ENCODE data around the gene ZNF559.
"Not testable (repeated sequence)": the region's sequence is repeated elsewhere in the genome, so short reads cannot be mapped to it uniquely, and the experiment has no call there.

Gene ZNF559

DNA sequence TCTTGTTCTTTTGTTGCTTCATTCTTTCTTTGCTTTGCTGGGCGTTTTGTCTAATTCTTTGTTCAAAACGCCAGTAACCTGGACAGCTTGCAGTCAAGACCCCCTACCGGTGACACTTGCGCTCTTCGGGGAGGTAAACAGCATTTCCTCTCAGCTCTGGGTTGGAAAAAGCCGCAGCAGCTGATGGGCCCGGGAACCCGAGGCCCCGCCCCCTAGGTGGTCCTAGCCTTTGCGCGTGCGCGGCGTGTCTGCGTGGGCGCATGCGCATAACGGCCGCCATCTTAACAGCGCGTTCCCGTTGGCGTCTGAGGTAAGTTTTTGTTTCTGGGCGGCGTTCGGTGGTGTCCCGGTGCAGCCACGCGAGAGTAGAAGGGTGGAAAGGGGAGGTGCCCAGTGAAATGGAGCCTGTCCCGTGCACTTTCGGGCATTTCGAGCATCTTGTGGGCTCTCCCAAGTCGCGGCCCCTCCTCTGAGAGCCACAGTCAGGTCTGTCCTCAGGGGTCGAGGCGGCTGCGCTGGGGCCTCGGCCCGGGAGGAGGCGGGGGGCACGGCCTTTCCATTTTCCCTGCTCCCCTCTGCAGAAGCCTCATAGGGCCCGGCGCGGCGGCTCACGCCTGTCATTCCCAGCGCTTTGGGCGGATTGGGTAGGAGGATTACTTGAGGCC, at the start of gene ZNF559:
ZNF559 (plus strand) TSS at position 261 of the 665 bp plus-strand sequence. CDS start 14,371 bp downstream, outside the sequence.
- peak; percentile 97 for DNase-seq

DNA sequence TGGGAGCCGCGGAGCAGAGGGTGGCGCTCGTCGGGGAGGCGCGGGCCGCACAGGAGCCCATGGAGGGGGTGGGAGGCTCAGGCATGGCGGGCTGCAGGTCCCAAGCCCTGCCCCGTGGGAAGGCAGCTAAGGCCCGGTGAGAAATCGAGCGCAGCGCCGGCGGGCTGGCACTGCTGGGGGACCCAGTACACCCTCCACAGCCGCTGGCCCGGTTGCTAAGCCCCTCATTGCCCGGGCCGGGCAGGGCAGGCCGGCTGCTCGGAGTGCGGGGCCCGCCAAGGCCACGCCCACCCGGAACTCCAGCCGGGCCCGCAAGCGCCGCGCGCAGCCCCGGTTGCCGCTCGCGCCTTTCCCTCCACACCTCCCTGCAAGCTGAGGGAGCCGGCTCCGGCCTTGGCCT, 40.5 kb upstream of the ZNF559 start:
- peak; percentile 0 for DNase-seq

DNA sequence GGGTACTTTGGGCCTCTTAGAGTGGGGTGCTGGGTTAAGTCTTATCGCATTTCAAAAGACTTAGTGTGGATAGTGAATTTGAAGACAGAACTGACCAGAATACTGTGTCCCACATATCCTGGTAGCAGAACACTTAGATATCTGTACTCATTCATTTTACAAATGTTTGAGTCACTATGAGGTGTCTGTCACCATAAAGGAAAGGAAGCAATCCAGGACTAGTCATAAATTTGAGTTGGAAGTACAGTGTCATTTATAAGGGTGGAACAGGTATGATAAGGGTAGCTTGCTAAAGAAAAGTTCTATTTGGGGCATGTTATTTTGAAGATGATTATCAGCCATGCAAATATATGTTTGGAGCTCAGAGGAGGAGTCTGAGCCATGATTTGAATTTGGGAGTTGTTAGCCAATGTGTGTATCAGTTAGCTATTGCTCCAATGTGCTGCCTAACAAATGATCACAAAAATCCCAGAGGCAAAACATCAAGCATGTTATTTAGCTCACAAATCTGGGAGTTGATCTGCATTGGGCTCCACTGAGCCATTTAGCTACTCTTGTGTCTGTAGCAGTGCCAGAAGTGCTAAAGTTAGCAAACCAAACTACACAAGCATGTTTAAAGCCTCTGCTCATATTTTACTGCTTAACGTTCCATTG, 34.6 kb upstream of the ZNF559 start:
- no peak for DNase-seq

DNA sequence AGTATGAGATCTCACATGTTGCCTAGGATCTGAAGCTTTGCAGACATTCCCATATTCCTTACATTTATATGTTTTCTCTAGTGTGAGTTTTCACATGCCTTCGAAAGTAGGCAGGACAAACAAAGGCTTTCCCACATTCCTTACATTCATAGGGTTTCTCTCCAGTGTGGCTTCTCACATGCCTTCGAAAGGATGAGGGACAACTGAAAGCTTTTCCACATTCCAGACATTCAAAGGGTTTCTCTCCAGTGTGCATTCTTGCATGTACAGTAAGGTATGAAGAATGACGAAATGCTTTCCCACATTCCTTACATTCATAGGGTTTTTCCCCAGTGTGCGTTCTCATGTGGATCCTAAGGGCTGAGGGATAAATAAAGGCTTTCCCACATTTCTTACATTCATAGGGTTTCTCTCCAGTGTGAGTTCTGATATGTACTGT, 28.5 kb upstream of the ZNF559 start:
- no peak for DNase-seq

DNA sequence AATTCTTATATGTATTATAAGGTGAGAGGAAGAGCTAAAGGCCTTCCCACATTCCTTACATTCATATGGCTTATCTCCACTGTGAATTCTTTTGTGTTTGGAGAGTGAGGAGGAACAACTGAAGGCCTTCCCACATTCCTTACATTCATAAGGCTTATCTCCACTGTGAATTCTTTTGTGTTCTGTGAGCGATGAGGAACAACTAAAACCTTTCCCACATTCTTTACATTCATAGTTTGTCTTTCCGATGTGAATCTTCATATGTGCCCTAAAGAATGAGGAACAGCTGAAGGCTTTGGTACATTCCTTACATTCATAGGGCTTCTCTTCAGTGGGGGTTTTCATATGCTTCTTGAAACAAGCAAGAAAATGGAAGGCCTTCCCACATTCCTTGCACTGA, 27.6 kb upstream of the ZNF559 start:
- no peak for DNase-seq

DNA sequence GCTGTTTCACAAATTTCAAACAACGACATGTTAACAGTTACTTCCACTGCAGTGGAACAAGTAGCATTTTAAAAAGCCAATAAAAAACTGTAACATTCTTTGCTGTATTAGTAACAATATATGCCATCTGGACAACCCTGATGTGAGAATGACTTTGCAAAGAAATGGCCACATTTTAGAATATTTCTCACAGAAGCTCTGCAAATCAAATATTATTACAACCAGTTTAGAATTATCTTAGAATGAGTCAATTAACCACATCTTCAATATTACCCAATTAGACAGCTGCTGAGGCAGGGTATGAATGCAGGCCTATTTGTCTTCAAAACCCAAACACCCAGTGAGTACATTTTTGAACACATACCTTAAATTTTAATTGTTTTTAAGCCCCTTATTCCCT, 17.5 kb upstream of the ZNF559 start:
- no peak for DNase-seq

DNA sequence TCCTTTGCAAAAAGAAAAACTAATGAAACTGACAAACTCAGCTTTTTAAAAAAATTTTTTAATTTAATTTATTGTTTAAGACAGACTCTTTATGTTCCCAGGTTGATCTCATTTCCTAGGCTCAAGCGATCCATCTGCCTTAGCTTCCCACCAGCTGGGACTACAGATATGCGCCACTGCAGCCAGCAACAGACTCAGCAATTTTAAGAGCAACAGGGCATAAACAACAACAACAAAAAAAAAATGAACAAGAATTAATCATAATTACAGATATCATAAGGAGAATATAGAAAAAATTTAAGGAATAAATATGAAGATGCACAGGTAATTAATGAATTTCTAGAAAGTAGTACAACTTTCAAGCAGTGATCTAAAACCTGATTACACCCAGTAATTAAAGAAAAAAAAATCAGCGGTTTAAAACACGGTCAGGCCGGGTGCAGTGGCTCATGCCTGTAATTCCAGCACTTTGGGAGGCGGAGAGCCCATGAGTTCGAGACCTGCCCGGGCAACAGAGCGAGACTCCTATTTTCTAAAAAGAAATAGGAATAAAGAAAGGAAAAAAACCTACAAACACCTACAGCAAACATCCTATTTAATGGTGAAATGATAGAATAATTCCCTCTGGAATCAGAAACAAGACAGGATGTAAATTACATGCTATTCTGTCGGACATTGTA, 15.7 kb upstream of the ZNF559 start:
- DNase-seq, result no peak

DNA sequence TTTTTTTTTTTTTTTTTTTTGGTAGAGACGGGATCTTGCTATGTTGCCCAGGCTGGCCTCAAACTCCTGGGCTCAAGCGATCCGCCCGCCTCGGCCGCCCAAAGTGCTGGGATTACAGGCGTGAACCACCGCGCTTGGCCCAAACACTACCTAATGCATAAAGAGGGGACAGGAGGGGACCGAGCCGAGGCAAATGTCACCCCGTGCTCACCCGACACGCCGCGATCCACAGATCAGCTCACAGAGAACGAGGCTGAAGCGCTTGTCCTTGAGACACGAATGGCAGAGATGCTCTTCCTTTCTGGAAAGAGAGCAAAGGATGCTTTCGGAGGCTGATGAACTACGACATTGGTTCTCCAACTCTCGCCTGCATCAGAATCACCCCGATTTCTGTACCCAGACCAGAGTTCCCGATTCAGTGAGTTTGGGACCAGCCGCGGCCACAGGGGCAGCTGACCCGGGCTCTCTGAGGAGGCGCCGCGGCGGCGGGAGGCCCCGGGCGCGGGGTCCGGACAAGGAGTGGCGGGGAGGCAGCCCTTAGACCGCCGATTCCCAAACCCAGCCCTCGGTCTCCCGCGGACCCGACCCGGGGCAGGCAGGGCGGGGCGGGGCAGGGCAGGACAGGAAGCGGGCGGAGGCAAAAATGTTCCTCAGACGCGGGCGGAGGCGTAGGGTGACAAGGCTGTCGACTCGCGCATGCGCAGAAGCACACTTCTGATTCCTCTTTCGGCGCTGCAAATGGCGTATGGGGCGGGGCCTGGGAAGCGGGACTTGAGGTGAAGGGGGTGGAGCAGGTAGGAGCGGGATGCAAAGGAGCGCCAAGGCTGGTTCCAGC, 14.6 kb upstream of the ZNF559 start, which contains the start of gene ZNF699:
ZNF699 (minus strand) TSS at position 700 of the 835 bp plus-strand sequence. CDS start 4,719 bp downstream, outside the sequence.
- peak; percentile 98 for DNase-seq

DNA sequence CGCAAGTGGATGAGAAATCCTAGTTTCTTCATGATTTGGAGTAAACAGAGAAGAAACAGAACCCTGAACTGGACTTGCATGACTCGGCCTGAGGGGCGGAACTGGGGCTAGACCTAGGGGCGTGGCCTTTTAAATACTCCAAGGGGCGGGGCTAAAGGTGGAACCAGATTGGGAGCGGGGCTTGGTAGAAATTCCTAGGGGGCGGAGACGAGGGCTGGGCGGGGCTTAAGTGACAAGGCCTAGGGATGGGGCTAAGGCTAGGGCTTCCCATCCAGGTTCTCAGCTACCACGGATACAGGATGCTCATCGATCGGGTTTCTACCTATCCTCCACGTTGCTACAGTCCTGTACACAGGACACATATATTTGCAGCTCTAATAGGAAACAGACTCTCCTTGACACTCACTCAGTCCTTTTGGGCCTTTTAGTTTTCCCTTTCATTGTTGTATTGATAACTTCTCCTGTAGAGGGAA, 14.0 kb upstream of the ZNF559 start:
- peak; percentile 84 for DNase-seq

DNA sequence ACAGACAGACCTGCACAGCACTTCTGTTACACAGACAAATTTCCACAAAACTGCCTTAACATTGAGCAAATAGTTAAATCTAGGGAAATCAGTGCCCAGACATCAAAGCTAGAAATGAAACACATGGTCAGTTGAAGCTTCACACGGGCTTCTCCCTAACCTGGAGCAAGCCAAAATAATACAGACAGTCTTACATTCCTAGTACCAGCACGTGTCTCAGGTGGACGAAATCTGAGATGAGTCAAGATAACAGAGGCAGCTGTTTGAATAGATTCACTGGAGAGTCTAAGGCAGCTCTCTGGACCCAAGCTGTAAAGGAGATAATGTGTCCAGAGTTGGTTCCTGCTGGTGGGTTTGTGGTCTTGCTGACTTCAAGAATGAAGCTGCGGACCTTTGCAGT, 10.2 kb upstream of the ZNF559 start:
- no peak for DNase-seq

DNA sequence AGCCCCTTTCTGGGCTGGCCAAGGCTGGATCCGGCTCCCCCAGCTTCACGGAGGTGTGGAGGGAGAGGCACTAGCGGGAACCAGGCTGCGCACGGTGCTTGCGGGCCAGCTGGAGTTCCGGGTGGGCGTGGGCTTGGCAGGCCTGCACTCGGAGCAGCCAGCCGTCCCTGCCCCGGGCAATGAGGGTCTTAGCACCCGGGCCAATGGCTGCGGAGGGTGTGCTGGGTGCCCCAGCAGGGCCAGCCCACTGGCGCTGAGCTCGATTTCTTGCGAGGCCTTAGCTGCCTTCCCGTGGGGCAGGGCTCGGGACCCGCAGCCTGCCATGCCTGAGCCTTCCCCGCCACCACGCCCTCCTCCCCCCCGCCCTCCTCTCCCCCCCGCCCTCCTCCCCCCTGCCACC, 2.6 kb upstream of the ZNF559 start:
- no peak for DNase-seq

DNA sequence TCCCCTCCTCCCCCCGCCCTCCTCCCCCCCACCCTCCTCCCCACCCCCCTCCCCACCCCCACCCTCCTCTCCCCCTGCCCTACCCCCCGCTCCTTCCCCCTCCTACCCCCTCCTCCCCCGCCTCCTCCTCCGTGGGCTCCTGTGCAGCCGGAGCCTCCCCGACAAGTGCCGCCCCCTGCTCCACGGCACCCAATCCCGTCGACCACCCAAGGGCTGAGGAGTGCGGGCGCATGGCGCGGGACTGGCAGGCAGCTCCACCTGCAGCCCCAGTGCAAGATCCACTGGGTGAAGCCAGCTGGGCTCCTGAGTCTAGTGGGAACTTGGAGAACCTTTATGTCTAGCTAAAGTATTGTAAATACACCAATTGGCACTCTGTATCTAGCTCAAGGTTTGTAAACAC, 2.2 kb upstream of the ZNF559 start:
- DNase-seq, result not testable (repeated sequence)

DNA sequence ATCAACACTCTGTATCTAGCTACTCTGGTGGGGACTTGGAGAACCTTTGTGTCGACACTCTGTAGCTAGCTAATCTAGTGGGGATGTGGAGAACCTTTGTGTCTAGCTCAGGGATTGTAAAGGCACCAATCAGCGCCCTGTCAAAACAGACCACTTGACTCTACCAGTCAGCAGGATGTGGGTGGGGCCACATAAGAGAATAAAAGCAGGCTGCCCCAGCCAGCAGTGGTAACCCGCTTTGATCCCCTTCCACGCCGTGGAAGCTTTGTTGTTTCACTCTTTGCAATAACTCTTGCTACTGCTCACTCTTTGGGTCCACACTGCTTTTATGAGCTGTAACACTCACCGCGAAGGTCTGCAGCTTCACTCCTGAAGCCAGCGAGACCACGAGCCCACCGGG, 1.8 kb upstream of the ZNF559 start:
- DNase-seq, result not testable (repeated sequence)

DNA sequence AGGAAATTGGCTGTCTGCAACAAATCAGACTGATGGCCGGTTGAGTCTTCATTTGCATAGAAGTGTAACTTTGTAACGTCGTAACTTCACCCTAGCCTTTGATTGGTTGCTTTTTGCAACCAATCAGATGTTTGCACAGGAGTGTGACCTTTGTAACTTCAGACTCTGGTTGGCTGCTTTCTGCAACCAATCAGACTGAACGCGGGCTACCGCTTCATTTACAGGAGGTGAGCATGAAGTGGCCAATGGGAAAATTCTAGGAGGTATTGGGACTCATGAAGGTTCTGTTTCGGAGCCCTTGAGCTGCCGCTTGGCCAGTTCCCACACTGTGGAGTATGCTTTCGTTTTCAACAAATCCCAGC, 441 bp upstream of the ZNF559 start:
- no peak for DNase-seq

DNA sequence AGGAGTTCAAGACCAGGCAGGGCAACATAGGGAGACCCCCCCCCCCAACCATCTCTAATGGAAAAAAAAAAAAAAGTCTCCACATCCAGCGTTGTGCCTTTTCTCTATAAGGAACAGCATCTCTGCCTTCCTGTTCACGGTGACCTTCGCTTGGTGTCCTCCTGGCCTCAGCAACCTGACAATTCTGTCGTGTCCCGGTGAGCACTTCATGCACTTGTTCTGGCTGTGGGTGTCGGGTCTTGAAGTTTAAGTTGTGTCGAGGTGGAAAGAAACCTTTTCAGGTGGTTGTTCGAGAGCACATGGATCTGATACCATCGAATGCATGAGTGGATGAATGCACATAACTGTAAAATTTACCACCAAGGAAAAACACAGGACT, 594 bp downstream of the ZNF559 start:
- DNase-seq, result no peak

DNA sequence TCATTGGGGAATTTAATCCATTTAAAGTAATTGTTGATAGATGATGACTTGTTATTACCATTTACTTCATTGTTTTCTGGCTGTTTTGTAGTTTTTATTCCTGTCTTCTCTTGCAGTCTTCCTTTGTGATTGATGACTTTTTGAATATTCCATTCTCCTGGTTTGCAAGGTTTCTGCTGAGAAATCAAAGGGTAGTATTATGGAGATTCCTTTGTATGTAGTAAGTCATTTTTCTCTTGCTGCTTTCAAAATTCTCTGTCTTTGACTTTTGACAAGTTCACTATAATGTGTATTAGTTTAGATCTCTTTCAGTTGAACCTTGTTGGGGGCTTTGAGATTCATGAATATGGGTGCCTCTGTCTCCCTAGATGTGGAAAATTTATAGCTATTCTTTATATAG, 6.0 kb downstream of the ZNF559 start:
- DNase-seq, result no peak

DNA sequence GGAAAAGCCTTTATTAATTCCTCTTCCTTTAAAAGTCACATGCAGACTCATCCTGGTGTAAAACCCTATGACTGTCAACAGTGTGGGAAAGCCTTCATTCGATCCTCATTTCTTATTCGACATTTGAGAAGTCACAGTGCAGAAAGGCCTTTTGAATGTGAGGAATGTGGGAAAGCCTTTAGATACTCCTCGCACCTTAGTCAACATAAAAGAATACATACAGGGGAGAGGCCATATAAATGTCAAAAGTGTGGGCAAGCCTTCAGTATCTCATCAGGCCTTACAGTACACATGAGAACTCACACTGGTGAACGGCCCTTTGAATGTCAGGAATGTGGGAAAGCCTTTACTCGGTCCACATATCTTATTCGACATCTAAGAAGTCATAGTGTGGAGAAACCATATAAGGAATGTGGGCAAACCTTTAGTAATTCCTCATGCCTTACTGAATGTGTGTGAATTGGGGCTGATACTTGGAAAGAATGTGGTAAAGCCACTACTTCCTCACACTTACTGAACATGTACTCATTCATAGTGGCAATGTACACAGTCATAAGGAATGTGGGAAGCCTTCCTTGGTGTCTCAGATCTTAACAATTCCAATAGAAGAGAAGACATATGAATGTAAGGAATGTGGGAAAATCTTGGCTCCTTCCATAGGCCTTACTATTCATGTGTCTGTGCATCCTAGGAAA, 18.8 kb downstream of the ZNF559 start:
- DNase-seq, result no peak

DNA sequence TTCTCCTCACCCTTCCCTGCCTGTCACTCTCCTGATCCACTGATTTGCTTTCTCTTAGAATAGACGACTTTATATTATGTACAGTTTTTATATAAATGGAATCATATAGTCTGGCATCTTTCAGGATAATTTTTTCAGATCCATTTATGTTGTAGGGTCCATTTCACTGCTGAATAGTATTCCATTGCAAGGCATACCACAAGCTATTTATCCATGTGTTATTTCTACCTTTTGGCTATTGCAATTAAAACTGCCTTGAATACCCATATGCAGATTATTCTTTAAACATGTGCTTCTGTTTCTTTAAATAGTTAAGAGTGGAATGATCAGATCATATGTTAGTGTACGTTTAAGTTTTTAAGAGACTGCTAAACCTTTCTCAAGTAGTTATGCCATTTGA, 21.0 kb downstream of the ZNF559 start:
- no peak for DNase-seq

DNA sequence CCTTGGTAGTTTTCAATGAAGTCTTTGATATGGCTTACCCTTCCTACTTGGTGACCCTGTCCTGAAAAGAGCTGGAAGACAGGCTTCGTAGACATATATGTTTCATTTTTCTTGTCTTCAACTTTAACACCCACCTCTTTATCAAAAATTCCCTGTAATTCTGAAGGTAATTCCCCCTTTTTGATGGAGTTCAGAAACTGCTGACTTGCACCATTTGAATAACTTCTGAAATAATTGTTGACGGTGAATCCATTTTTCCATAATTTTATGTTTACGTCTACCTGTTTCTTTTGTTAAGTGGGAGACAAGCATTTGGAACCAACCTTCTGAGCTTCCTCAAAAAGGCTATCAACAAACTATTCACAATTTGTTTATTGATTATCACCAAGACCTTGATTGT, 24.3 kb downstream of the ZNF559 start:
- no peak for DNase-seq

DNA sequence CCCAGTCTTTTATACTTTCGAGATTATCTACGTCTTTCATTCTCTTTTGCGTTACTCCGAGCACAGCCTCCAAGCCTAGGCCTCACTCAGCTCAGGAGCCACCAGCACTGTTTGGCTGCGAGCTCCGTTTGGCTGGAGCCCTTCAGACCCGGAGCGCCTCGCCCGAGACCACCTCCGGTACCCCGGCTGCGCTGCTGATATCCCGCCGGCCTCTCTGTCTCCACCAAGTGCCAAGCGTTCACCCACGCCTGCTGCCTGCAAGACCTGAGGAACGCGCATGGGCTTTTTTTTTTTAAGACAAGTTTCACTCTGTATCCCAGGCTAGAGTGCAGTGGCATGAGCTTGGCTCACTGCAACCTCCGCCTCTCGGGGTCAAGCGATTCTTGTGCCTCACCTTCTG, 24.7 kb downstream of the ZNF559 start:
- no peak for DNase-seq

DNA sequence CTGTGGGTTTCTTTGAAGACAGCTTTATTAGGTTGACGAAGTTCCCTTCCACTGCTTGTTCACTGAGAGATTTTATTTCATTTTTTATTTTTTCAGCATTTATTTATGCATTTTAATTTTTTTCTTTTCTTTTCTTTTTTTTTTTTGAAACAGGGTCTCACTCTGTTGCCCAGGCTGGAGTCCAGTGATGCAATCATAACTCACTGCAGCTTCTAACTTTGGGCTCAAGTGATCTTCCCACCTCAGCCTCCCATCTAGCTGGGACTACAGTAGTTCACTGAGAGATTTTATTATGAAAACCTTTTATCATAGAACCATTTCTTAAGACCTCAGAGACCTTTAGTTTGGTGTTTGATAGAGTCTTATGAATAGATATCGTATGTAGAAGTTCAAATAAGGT, 28.5 kb downstream of the ZNF559 start:
- no peak for DNase-seq

DNA sequence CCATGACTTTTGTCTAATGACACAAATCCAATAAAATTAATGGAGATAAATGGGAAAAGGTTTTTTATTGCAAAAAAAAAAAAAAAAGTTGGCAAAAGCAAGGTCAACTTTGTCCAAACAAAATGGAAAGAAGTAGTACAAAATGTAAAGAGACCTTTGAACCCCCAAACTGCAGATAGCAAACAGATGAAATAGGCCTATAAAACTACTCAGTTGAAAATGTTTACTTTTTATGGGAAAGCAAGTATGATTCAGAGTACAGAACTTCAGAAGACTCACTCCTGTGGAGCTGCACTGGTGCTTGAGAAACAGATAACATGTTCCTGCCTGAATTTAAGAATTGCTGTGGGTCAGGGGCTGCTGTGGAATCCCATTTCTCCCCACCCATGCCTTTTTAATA, 29.0 kb downstream of the ZNF559 start:
- DNase-seq, result no peak

DNA sequence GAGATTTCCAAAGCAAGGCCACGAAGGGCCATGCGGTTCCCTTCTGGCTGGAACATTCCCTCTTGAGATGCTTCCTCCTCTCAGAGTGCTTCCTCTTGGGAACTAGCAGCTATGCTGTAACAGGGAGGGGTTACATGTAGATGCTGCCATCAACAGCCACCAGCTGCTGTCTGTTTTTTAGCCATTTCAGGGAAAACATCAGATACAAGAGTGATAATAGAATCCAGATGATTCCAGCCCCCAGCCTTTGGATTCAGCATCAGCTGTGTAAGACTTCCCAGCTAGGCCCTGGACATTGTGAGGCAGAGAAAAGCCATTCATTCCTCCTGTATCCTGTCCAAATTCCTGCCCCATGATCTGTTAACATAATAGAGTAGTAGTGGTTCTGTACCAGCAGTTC, 30.7 kb downstream of the ZNF559 start:
- DNase-seq, result no peak
